ENCODE measurements around the gene TRUB2.

DNA sequence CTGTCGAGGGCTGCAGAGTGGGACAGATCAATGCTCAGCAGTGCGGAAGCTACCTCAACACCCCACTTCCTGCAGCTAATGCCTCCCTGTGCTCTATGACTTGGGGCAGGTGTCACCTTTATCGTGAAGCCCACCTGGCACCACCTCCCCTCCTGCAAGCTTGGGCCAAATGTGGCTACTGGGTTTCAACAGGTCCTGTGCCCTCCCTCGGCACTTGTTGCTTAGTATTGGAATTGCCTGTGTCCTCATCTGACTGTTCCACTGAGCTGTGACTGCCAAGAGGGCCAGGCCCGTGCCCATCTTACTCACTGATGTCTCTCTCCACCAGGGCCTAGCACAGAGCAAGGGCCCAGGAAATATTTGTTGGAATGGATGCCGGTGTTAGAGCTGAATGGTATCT lies 27.5 kb upstream of the TRUB2 start:
- TF ChIP-seq, protein P1, sequence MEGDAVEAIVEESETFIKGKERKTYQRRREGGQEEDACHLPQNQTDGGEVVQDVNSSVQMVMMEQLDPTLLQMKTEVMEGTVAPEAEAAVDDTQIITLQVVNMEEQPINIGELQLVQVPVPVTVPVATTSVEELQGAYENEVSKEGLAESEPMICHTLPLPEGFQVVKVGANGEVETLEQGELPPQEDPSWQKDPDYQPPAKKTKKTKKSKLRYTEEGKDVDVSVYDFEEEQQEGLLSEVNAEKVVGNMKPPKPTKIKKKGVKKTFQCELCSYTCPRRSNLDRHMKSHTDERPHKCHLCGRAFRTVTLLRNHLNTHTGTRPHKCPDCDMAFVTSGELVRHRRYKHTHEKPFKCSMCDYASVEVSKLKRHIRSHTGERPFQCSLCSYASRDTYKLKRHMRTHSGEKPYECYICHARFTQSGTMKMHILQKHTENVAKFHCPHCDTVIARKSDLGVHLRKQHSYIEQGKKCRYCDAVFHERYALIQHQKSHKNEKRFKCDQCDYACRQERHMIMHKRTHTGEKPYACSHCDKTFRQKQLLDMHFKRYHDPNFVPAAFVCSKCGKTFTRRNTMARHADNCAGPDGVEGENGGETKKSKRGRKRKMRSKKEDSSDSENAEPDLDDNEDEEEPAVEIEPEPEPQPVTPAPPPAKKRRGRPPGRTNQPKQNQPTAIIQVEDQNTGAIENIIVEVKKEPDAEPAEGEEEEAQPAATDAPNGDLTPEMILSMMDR (IDR thresholded peaks at IDR 0.05): no peak
- TF ChIP-seq POLR2A (IDR thresholded peaks at IDR 0.05) (no peak), POLR2AphosphoS5 (IDR thresholded peaks at IDR 0.05) (no peak)
